LoVo (cell line): Measurements from ENCODE around the gene DBR1.
"Not testable (repeated sequence)": the region's sequence is repeated elsewhere in the genome, so short reads cannot be mapped to it uniquely, and the experiment has no call there.

Source experiments
- DNase-seq: peaks from one replicate; pipeline ENCODE4 v3.0.0-alpha.2; 2016; ENCODE audit warnings: low spot score

The DBR1 gene

DNA sequence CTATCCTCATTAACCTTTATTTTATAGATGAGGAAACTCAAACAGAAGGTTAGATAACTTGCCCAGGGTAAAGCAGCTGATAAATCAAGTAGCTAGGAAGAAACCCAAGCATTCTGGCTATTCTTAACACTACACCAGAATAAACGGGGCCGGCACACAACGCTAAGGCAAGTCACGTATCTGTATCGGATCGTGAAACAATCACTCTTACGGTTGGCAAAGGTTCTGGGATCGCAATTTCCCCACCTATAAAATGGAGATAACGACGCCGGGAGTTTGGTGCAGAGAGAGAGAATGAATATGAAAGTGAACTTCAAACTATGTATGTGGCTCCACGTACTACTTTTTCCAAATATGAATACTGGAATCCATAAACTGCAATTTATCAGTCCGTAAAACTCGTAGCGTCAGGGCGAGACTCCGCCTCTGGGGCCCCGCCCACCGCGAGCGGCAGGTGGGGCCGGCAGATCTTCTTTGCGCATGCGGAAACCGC lies 12.1 kb upstream of the DBR1 start:
- DNase-seq: peak; percentile 93

DNA sequence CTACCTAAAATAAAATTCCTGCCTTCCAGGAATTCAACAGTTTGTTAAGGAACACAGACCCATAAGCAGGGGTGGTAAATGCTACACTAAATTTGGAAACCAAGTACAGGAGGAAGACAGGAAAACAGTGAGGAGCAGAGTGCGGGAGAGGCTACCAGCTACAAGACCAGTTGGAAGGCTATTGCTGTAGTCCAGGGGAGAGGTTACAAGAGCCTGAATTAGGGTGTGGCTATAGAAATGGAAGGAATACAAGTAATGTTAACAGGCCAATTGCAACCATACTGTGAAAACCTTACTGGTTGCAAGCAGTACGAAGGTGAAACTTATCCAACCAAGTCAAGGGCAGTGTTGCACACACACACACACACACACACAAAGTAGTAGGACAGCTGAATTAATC lies 11.5 kb upstream of the DBR1 start:
- DNase-seq: peak; percentile 43

DNA sequence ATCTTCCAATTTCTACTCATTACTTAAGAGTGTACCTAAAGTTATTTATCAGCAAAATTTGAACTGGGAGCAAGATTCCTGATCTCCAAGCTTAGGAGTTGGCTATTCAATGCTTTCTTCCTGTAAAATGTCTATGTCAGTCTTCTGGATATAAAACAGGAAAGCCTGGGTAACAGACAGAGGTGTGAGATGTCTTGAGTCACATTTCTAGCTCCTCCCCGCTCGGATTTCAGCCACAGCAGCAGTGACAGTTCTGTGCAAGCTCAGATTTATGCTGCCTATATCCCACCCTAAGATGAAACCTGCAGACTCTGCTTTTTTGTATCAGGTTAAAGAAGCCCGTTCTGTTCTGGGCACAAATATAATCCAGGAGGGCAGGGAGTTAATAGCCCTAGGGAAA lies 10.3 kb upstream of the DBR1 start:
- DNase-seq: no peak

DNA sequence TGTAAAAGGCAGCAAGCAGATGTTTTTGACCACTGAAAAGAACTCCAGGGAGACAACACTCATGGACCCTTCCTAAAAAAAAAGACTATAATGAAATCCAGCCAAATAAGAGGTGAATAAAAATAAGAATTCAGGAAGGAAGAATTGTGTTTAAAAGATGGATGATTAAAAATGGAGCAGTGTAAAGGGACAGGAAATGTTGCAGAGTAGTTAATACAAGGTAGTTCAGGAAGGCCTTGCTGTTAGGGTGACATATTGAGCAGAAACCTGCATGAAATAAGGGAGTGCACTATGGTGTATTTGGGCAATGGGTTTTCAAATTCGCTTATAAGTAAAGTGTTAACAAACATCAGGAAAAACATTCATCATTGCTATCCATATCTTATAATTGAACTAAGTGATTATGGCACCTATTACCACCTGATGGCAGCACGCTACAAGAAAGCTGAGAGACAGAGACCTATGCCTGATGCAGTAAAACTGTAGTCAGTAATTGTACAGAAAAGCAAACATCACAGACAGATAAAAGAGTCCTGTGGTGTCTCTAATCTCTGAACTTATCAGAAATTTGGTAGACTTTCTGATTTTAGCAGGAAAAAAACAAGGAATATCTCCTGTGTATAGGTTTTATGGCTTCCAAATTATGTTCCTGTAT lies 5.8 kb upstream of the DBR1 start:
- peak; percentile 58 for DNase-seq

DNA sequence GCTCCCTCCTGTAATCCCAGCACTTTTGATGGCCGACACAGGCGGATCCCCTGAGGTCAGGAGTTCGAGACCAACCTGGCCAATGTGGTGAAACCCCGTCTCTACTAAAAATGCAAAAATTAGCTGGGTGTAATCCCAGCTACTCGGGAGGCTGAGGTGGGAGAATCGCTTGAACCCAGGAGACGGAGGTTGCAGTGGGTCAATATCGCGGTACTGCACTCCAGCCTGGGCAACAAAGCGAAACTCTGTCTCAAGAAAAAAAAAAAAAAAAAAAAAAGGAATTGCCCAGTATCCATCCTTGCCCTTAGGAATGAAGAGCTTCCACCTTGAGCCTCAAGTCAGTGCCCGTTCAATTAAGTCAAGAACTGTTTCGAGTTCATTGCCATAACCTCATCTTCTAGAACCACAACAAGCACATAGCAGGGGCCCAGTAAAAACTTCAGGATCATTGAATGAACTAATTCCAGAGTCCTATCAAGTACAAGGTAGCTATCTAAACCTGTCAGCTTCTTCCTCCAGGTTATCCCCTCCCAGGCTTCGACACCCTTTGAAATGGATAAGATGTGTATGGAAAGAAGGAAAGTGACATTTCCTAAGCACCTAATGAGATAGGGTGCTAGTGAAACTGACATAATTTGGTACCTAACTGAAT lies 826 bp downstream of the DBR1 start:
- DNase-seq: no peak

DNA sequence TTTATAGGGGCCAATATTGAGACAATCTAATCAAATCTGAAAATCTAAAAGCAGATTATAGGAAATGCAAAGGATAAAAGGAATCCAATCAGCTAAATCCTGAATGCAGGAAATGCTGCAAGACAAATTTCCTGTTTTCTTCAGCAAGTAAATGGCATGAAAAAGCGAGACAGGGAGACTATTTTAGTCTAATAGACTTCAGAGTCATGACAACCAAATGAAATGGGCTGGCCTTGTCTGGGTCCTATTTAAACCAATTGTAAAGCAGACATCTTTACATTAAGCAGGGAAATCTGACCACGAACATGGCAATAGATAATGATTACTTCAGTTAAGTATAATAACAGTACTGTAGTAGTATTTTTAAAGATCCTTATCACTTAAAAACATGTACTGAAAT lies 2.1 kb downstream of the DBR1 start:
- DNase-seq: no peak

DNA sequence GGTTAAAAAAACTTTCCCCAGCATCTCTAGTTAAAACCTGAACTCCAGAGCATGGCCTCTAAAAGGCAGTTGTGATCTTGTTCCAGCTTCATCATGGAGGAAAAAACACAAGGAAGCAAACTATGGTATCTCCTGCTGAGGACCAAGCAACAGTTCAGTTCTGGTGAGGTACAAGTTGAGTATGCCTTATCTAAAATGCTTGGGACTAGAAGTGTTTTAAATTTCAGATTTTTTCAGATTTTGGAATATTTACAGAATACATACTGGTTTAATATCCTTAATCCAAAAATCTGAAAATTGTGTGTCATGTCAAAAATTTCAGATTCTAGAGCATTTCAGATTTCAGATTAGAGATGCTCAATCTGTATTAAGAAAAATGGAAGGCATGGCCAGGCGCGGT lies 9.7 kb downstream of the DBR1 start:
- DNase-seq: no peak

DNA sequence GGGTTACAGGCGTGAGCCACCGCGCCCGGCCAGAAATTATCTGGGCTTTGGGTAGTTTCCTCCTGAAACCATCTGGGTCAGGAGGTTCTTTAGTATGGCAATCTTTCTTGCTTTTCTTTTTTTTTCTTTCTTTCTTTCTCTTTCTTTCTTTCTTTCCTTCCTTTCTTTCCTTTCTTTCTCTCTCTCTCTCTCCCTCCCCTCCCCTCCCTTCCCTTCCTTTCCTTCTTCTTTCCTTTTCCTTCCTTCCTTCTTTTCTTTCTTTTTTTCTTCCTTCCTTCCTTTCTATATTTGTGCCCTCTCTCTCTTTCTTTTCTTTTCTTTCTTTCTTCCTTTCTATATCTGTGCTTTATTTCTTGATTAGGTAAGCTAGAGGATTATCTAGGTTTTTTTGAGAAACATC lies 17.0 kb downstream of the DBR1 start:
- DNase-seq: no peak

DNA sequence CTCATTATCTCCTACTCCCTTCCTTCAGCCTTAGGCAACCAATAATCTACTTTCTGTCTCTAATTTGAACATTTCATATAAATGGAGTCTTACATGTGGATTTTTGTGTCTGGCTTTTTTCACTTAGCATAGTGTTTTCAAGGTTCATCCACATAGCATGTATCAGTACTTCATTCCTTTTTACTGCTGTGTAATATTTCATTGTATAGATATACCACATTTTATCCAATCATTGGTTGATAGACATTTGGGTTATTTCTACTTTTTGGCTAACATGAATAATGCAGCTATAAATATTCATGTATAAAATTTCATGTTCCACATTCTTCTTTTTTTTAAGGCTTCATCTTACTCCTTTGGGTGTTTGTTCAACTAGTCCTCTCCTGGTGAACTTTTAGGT lies 20.2 kb downstream of the DBR1 start:
- no peak for DNase-seq

DNA sequence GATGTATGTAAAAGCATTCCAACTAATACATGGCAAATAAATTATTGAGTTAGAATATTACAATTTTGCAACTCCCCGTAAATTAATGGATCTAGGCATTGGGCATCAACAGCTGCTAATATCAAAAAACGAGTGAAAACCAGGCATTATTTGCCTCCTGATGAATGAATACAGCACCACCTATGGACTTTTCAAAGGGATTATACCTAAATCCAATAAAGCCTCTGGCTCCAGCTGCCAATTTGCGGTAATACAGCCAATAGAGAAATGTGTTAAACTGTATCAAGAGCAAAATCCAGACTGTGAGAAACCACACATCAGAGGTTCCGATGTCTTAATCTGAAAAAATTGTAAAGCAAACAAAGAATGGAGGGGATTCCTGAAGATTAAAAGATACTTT lies 26.2 kb downstream of the DBR1 start:
- DNase-seq: no peak

DNA sequence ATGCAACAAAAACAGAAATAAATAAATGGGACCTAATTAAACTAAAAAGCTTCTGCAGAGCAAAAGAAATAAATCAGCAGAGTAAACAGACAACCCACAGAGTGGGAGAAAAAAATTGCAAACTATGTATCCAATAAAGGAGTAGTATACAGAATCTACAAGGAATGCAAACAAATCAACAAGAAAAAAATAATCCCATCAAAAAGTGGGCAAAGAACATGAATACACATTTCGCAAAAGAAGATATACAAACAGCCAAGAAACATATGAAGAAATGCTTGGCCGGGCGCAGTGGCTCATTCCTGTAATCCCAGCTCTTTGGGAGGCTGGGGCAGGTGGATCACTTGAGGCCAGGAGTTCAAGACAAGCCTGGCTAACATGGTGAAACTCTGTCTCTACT lies 32.5 kb downstream of the DBR1 start:
- not testable (repeated sequence) for DNase-seq

DNA sequence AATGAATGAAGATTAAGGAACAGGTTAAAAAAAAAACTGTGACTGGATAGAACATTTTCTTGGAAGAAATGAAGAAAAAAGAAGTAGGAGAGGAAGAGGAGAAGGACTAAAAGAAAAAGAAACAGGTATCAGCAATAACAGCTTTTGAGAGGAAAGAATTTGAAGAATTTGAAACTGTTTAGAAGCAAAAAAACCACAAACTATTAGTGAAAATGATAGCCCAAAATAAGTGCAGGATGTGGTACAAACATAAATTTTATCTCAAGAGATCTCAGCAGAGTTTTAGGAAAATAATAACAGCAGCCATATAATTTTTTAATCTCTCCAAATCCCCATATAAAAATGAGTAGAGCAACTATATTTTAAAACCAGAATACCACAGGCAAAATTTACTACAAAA lies 33.8 kb downstream of the DBR1 start:
- DNase-seq: no peak

DNA sequence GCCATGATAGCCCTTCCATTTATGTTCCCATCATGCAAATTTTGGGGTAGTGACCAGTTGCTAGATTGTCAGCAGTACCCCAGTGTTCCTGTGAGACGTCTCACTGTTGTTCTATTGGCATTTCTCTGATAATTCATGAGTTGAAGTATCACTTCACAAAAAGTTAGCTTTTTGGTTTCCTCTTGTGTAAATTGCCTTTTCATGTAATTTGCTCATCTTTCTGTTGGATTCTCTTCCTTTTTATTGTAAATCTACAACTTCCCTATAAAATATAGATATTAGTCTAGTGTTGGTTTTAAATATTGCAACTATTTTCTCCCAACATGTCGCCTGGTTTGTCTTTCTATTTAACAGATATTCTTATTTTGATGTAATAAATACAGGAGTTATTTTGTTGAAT lies 35.0 kb downstream of the DBR1 start:
- no peak for DNase-seq

DNA sequence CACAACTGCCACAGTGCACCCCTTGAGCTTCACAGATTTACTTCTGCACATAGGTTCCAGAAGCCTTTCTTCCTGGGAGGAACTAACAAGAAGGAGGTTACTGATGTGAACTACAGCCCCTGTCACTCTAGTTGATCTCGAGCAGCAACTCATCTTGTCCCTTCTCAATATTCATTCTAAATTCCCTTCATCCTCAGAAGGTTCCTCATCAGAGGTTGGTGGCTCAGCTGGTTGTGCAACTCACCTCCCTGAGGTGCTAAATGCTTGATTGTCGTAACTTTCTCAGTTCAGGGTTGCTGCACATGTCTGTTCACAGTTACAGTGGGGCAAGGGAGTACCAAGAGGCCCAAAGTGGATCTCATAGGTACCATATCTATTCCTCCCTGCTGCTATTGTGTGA lies 36.9 kb downstream of the DBR1 start:
- DNase-seq: no peak

DNA sequence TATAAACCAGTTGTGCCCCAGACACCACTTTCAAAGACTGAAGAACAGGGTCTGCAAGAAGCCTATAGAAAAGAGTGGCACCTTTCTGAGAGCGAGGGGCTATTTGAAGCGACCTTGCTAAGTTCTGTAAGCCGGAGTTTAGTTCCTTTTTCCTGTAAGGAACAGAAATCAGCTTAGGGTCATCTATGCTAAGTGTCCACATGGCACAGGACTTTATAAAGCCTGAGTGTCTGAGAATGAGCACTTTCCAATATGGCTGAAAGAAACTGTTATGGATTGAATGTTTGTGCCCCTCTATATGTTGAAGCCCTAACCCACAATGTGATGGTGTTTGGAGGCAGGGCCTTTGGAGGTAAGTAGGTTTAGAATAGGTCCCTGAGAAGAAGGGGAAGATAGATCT lies 38.5 kb downstream of the DBR1 start:
- DNase-seq: no peak

DNA sequence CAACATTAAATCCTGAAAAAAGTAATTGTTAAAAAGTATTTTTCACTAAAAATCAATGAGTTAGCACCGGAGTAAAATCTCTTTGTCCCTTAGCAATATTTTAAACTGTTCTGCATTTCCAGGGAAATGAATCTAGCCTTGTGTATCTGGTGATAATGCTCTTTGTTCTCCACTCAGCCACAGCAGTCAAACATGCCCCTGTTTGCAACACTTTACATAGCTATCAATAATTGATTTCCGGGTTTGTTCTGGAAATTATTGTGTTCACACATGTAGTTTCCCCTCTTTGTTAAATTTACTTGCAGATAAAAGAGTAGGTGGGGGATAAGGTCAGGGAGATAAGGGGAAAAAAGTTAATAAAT lies 38.9 kb downstream of the DBR1 start:
- no peak for DNase-seq

DNA sequence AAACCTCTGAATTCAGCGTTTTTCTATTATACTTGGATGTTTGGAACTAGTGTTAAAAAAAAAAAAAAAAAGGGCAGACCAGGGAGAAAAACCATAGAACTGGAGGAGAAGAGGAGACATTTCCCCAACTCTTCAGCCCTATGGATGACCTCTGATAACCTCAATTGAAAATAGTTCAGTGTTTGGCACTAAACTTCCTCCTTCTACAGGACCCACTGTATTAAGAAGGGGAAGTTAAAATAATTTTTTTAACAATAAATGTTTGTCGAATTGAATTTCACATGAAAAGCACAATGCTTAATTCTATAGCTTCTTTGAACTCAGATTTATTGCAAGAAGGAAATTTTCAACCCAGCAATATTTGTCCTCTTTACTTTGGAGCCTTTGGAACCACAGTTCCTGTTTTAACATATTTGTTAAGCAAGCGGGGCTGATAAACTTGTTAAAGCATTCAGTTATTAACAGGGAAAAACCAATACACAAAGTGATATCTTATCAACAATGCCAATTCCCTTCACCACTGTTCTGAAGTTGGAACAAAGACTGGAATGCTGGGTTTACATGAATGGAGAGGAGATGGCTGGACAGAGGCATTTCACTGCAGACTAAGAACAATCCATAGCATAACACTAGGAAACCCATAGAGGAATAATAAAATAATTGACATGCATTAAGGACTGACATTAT lies 39.4 kb downstream of the DBR1 start:
- DNase-seq: no peak

DNA sequence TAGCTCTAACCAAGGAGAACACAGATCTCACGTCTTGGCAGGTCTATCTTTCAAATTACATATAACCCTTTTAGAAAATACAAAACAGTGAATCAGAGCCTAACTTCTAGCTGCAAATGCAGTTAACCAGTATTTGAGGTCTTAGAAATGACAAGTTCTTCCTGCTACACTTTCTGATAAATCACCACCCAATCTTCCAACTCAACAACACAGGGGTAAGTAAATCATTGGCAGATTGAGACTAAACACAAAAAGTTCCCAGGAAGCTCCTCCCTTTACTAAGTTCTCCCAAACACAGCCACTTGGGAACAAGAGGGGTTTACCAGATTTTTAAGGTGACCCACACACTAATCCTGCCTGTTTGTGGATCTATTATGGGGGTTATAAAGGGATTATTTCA lies 42.5 kb downstream of the DBR1 start, which contains the start of gene A4GNT:
Gene A4GNT, minus strand, starts transcription at position 152 of the 400 bp plus-strand sequence. CDS start 1,134 bp downstream, outside the sequence.
- DNase-seq: no peak

DNA sequence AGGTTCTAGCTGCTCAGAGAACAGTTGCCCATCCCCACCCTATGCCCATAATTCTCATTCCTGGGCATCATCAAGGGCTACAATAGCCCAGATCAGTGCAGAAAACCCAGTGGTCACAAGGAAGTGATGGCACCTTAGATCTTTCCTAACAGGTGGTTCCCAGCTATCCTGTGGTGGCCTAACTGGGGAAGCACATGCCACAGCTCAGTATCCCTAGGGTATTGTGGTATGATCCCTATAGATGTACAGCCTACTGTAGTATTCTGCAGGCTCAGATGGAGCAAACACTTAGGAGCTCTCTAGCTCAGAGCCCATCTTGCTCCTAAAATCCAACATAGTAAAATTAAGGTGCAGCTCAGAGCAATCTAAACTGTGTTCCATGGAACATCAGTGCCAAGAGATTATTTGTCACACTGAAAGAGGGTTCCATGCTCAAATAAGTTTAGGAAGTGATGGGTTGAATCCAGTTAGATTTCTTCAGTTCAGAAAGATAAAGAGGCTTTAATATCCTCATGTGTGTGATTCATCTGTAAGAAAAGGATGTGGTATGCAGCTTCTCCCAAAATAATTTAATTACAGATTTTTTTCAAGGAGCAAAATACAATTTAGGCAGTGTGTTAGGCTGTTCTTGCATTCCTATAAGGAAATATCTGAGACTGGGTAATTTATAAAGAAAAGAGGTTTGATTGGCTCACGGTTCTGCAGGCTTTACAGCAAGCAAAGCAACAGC lies 46.9 kb downstream of the DBR1 start:
- DNase-seq: no peak

DNA sequence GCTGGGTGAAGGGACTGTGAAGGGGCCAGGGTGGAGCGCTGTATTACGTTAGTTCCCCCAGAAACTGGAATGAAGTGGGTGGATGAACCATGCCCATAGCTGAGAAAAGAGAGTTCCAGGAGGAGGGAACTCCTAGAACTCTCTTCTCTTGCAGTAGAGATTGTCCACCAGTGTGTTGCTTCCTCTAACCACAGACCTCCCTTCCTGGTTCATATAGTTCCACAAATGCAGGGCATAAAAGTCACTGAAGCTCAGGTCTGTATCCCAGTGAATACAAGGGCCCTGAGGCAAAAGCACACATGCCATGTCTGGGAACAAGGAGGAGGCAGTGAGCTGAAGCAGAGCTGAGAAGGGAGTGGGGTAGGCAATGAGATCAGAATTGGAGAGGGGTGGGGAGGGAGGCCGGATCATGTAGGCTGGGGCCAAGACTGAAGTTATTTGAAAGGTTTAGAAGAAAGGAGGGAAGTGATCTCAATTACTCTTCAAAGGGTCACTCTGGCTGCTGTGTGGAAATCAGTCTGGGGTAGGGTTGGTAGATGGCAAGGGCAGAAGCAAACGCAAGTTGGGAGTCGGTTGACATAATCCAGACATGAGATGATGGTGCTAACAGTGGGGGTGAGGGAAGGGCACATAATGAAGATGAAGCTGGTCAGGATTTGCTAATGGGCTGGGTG lies 49.0 kb downstream of the DBR1 start:
- no peak for DNase-seq

DNA sequence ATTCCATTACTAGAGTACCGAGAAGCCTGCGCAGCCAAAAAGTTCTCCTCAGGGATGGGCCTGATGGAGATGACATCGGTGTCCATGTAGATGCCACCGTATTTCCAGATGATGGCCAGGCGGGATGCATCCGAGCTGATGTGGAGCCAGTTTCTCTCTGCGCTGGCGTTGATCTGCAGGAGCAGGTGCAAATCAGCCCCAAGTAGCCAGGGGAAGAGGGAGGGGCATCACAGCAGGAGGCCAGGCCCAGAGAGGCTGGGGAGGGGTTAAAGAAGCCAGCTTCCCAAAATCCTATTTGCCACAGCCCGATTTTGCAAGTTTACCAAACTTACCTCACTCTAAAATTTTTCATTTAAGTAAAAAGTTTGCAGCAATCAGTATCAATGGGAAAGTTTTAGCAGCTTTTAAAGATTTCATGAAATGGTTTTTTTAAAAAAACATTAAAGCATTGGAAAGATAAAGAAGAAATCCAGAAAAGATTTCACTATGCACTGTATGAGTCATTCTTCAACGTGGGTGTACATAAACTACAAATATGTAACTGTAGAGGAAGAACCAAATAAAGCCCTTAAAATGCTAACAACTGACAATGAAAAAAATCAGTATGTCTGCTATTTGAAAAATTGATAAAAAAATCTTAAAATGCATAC lies 49.9 kb downstream of the DBR1 start:
- DNase-seq: no peak

DNA sequence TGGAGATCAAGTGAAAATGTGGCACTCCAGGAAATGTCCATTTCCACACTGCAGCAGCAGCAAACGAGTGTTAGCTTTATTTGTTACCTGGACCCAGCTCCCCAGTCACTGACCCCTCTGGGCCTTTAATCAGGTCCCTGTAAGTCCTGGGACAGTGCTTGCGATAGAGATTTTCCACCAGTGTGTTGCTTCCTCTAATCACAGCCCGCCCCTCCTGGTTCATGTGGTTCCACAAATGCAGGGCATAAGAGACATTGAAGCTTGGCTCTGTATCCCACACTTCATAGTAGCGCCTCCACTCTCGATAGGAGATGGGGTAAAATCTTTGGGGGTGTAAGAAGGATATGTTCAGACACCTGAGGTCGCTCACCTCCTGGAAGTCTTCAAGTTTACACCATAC lies 50.5 kb downstream of the DBR1 start:
- no peak for DNase-seq
